WTC11 (cell line): ENCODE measurements around the gene MTURN. TPM values are rescaled to one million over a fixed set of nuclear protein-coding genes. Genes with fewer than 3 reads are reported as not detected.

Experiments used
- ATAC-seq: fragments of 200-7000 bp; cut with Tn5 transposase; 2 replicates; pipeline ENCODE4 v1.10.0; 2021; ENCODE audit warnings: mild to moderate bottlenecking, moderate library complexity
- CTCF ChIA-PET: fragments of 300-600 bp; sonication (Branson Sonifier 250); formaldehyde crosslinking; loops from one replicate; lab custom pipeline; 2021; ENCODE audit warnings: antibody characterized with exemption; lab: Charles Lee
- POLR2A ChIA-PET: fragments of 350-600 bp; sonication (Branson Sonifier 250); formaldehyde crosslinking; loops from one replicate; lab custom pipeline; 2021; ENCODE audit warnings: antibody characterized with exemption; lab: Charles Lee
- DNase-seq: peaks from one replicate; pipeline ENCODE4 v3.0.0; 2021; ENCODE audit warnings: low spot score
- H3K27ac Mint-ChIP-seq: 2 replicates; pipeline ENCODE4 v1.8.0; 2021; ENCODE audit warnings: mixed read lengths
- H3K27me3 Mint-ChIP-seq: 2 replicates; pipeline ENCODE4 v1.8.0; 2021; ENCODE audit warnings: low read depth, mild to moderate bottlenecking, moderate library complexity, mixed read lengths
- H3K36me3 Mint-ChIP-seq: 2 replicates; pipeline ENCODE4 v1.8.0; 2021; ENCODE audit warnings: mixed read lengths
- H3K4me1 Mint-ChIP-seq: 2 replicates; pipeline ENCODE4 v1.8.0; 2022; ENCODE audit warnings: mixed read lengths
- H3K4me3 Mint-ChIP-seq: 2 replicates; pipeline ENCODE4 v1.8.0; 2021; ENCODE audit warnings: mild to moderate bottlenecking, moderate library complexity, mixed read lengths
- H3K9me3 Mint-ChIP-seq: 2 replicates; pipeline ENCODE4 v1.8.0; 2021; ENCODE audit warnings: mixed read lengths
- AFF4 ChIP-seq: sonication (generic); formaldehyde crosslinking; IDR thresholded peaks from 2 replicates; pipeline ENCODE4 v1.8.1; 2023; ENCODE audit warnings: mild to moderate bottlenecking, missing genetic modification reagents, borderline replicate concordance
- E2F5 ChIP-seq: sonication (generic); formaldehyde crosslinking; IDR thresholded peaks from 2 replicates; pipeline ENCODE4 v1.8.1; 2022; ENCODE audit warnings: mild to moderate bottlenecking, moderate library complexity, missing genetic modification reagents
- EMX1 ChIP-seq: fragments of 250-450 bp; sonication (Bioruptor Pico); IDR thresholded peaks from 2 replicates; pipeline ENCODE4 v1.8.0; 2021; ENCODE audit warnings: mild to moderate bottlenecking
- MLX ChIP-seq: sonication (generic); formaldehyde crosslinking; IDR thresholded peaks from 2 replicates; pipeline ENCODE4 v1.8.1; 2023; ENCODE audit warnings: mild to moderate bottlenecking, missing genetic modification reagents, moderate library complexity
- NFE2L1 ChIP-seq: sonication (generic); formaldehyde crosslinking; IDR thresholded peaks from 2 replicates; pipeline ENCODE4 v1.8.1; 2023; ENCODE audit warnings: missing genetic modification reagents
- NR1H2 ChIP-seq: sonication (generic); formaldehyde crosslinking; IDR thresholded peaks from 2 replicates; pipeline ENCODE4 v1.9.0; 2021; ENCODE audit warnings: mild to moderate bottlenecking, moderate library complexity, missing genetic modification reagents
- ZNF671 ChIP-seq: fragments of 250-450 bp; sonication (Bioruptor Pico); IDR thresholded peaks from 2 replicates; pipeline ENCODE4 v1.8.0; 2021; ENCODE audit warnings: mild to moderate bottlenecking
- total RNA-seq: library from RNA; stranded (reverse); gene quantifications from 3 replicates; pipeline ENCODE4 v1.2.3, GENCODE V29; 2021
- TF ChIP-seq, protein P1 (sequence below): sonication (generic); formaldehyde crosslinking; IDR thresholded peaks from 2 replicates; pipeline ENCODE4 v1.8.1; 2023; ENCODE audit warnings: mild to moderate bottlenecking, missing genetic modification reagents
- TF ChIP-seq, protein P2 (sequence below): fragments of 250-450 bp; sonication (Bioruptor Pico); conservative IDR thresholded peaks from 2 replicates; pipeline ENCODE4 v1.9.0; 2021; ENCODE audit warnings: mild to moderate bottlenecking
- TF ChIP-seq, protein P3 (sequence below): sonication (generic); formaldehyde crosslinking; IDR thresholded peaks from 2 replicates; pipeline ENCODE4 v1.8.0; 2023; ENCODE audit warnings: missing genetic modification reagents, mild to moderate bottlenecking, borderline replicate concordance

Gene MTURN
- total RNA-seq, 1 experiment from 2014 or later: 5.0 TPM

GRCh38 chr7:30102281-30102680, 32.5 kb upstream of the MTURN start:
- TF ChIP-seq, protein P1, sequence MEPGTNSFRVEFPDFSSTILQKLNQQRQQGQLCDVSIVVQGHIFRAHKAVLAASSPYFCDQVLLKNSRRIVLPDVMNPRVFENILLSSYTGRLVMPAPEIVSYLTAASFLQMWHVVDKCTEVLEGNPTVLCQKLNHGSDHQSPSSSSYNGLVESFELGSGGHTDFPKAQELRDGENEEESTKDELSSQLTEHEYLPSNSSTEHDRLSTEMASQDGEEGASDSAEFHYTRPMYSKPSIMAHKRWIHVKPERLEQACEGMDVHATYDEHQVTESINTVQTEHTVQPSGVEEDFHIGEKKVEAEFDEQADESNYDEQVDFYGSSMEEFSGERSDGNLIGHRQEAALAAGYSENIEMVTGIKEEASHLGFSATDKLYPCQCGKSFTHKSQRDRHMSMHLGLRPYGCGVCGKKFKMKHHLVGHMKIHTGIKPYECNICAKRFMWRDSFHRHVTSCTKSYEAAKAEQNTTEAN (CRISPR knock-in tag): no peak
- no peak for TF ChIP-seq NR1H2 (CRISPR knock-in tag)
- TF ChIP-seq NFE2L1: no peak
- TF ChIP-seq, protein P2, sequence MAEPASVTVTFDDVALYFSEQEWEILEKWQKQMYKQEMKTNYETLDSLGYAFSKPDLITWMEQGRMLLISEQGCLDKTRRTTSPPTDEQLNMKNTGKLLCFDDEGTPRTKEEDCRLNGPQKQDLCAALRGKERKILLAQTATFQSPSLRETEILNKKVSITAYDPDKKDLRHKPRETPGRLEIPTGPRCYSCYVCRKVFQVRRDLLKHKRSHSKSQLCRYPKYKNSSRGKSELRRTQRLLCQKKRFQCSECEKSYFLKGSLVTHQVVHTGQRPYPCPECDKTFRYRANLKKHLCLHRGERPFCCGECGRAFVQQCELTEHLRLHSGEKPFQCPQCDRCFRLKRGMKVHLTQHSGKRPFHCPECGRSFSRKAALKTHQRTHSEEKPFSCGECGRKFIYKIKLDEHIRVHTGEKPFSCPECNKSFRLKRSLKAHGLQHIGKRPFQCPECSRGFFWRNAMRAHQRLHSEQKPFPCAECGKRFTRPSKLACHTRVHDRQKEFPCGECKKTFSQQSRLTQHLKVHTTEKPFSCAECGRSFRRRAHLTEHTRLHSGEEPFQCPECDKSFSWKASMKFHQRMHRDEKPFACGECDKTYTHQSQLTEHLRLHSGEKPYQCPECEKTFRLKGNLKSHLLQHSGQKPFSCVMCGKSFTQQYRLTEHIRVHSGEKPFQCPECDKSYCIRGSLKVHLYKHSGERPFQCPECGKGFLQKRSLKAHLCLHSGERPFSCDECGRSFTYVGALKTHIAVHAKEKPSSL (CRISPR knock-in tag): no peak
- TF ChIP-seq, protein P3, sequence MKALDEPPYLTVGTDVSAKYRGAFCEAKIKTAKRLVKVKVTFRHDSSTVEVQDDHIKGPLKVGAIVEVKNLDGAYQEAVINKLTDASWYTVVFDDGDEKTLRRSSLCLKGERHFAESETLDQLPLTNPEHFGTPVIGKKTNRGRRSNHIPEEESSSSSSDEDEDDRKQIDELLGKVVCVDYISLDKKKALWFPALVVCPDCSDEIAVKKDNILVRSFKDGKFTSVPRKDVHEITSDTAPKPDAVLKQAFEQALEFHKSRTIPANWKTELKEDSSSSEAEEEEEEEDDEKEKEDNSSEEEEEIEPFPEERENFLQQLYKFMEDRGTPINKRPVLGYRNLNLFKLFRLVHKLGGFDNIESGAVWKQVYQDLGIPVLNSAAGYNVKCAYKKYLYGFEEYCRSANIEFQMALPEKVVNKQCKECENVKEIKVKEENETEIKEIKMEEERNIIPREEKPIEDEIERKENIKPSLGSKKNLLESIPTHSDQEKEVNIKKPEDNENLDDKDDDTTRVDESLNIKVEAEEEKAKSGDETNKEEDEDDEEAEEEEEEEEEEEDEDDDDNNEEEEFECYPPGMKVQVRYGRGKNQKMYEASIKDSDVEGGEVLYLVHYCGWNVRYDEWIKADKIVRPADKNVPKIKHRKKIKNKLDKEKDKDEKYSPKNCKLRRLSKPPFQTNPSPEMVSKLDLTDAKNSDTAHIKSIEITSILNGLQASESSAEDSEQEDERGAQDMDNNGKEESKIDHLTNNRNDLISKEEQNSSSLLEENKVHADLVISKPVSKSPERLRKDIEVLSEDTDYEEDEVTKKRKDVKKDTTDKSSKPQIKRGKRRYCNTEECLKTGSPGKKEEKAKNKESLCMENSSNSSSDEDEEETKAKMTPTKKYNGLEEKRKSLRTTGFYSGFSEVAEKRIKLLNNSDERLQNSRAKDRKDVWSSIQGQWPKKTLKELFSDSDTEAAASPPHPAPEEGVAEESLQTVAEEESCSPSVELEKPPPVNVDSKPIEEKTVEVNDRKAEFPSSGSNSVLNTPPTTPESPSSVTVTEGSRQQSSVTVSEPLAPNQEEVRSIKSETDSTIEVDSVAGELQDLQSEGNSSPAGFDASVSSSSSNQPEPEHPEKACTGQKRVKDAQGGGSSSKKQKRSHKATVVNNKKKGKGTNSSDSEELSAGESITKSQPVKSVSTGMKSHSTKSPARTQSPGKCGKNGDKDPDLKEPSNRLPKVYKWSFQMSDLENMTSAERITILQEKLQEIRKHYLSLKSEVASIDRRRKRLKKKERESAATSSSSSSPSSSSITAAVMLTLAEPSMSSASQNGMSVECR: no peak
- no peak for TF ChIP-seq EMX1 (CRISPR knock-in tag)
- no peak for TF ChIP-seq AFF4 (CRISPR knock-in tag)
- no peak for TF ChIP-seq MLX (CRISPR knock-in tag)
- ChIA-PET CTCF (no interaction called here), POLR2A (no interaction called here)
- DNase-seq (no peak), ATAC-seq (no peak)
- H3K27me3 Mint-ChIP-seq: no peaks in the 10 kb centered on the region
- H3K4me1 Mint-ChIP-seq: no peaks in the 10 kb centered on the region
- H3K9me3 Mint-ChIP-seq: peaks cover 31% of the 10 kb centered on the region
- no peak overlapping the region for H3K4me3 Mint-ChIP-seq
- no peak overlapping the region for H3K27ac Mint-ChIP-seq
- peaks cover 33% of the 10 kb centered on the region for H3K36me3 Mint-ChIP-seq

- ATAC-seq (no peak), DNase-seq (no peak)
- peaks cover 16% of the 10 kb centered on the region for H3K36me3 Mint-ChIP-seq
- no peak overlapping the region for H3K27ac Mint-ChIP-seq
- POLR2A ChIA-PET: no interaction called here
- no peak overlapping the region for H3K4me3 Mint-ChIP-seq
- H3K27me3 Mint-ChIP-seq: no peaks in the 10 kb centered on the region
- no peak for TF ChIP-seq ZNF671 (CRISPR knock-in tag)
- no peak for TF ChIP-seq E2F5 (CRISPR knock-in tag)
- no peaks in the 10 kb centered on the region for H3K4me1 Mint-ChIP-seq
- H3K9me3 Mint-ChIP-seq: peaks cover 15% of the 10 kb centered on the region
- CTCF ChIA-PET: no interaction called here
These were observed 30.6 kb upstream of the MTURN start for GRCh38 chr7:30104157-30104556.
